ENCODE data around the gene VPS8.

The VPS8 gene

GRCh38 chr3:185051801-185052200, 239.8 kb downstream of the VPS8 start:
- ATAC-seq, result no peak
- TF ChIP-seq CSDC2 (CRISPR knock-in tag; IDR thresholded peaks at IDR 0.05), result no peak
- no peak for TF ChIP-seq GLIS3 (CRISPR knock-in tag; IDR thresholded peaks at IDR 0.05)
- TF ChIP-seq CSRNP3 (CRISPR knock-in tag; IDR thresholded peaks at IDR 0.05), result no peak
- no peak for TF ChIP-seq TCF4 (CRISPR knock-in tag; IDR thresholded peaks at IDR 0.05; ENCODE audit: borderline replicate concordance)
- TF ChIP-seq SNAI2 (CRISPR knock-in tag; IDR thresholded peaks at IDR 0.05), result no peak
- no peak for TF ChIP-seq TOX (CRISPR knock-in tag; IDR thresholded peaks at IDR 0.05; ENCODE audit: borderline replicate concordance)
- no peak for TF ChIP-seq BACH2 (CRISPR knock-in tag; IDR thresholded peaks at IDR 0.05; ENCODE audit: borderline replicate concordance)
- no peak for TF ChIP-seq ZFP30 (CRISPR knock-in tag; IDR thresholded peaks at IDR 0.05)
- TF ChIP-seq OSR1 (CRISPR knock-in tag; IDR thresholded peaks at IDR 0.05), result no peak
- TF ChIP-seq ZFP3 (CRISPR knock-in tag; IDR thresholded peaks at IDR 0.05), result no peak
- no peak for TF ChIP-seq CREB5 (CRISPR knock-in tag; IDR thresholded peaks at IDR 0.05; ENCODE audit: low read depth)
- no peak for TF ChIP-seq ARNTL (CRISPR knock-in tag; IDR thresholded peaks at IDR 0.05; ENCODE audit: borderline replicate concordance, low read depth)
- no peak for TF ChIP-seq ISL1 (CRISPR knock-in tag; IDR thresholded peaks at IDR 0.05)
- TF ChIP-seq POU6F1 (CRISPR knock-in tag; IDR thresholded peaks at IDR 0.05; ENCODE audit: borderline replicate concordance, low read depth), result no peak
- TF ChIP-seq ZNF565 (CRISPR knock-in tag; conservative IDR thresholded peaks at IDR 0.05; ENCODE audit: low read depth), result no peak
- TF ChIP-seq ZNF70 (CRISPR knock-in tag; IDR thresholded peaks at IDR 0.05), result no peak

GRCh38 chr3:185052631-185053030, 240.7 kb downstream of the VPS8 start:
- no peak for ATAC-seq
- no peak for TF ChIP-seq ZNF8 (CRISPR knock-in tag; IDR thresholded peaks at IDR 0.05)
- TF ChIP-seq ZC3H10 (CRISPR knock-in tag; IDR thresholded peaks at IDR 0.05), result no peak
- no peak for TF ChIP-seq POU6F1 (CRISPR knock-in tag; IDR thresholded peaks at IDR 0.05; ENCODE audit: borderline replicate concordance, low read depth)
- no peak for TF ChIP-seq CREB5 (CRISPR knock-in tag; IDR thresholded peaks at IDR 0.05; ENCODE audit: low read depth)
- TF ChIP-seq PPARA (CRISPR knock-in tag; IDR thresholded peaks at IDR 0.05; ENCODE audit: borderline replicate concordance), result no peak
- TF ChIP-seq CSDC2 (CRISPR knock-in tag; IDR thresholded peaks at IDR 0.05), result no peak
- TF ChIP-seq TOX (CRISPR knock-in tag; IDR thresholded peaks at IDR 0.05; ENCODE audit: borderline replicate concordance), result no peak
- TF ChIP-seq ESRRG (CRISPR knock-in tag; IDR thresholded peaks at IDR 0.05), result no peak
- TF ChIP-seq ISL1 (CRISPR knock-in tag; IDR thresholded peaks at IDR 0.05), result no peak
- TF ChIP-seq CSRNP3 (CRISPR knock-in tag; IDR thresholded peaks at IDR 0.05), result no peak
- TF ChIP-seq SNAI2 (CRISPR knock-in tag; IDR thresholded peaks at IDR 0.05), result no peak
- no peak for TF ChIP-seq TCF4 (CRISPR knock-in tag; IDR thresholded peaks at IDR 0.05; ENCODE audit: borderline replicate concordance)
- no peak for TF ChIP-seq PATZ1 (CRISPR knock-in tag; IDR thresholded peaks at IDR 0.05; ENCODE audit: borderline replicate concordance)
- TF ChIP-seq ZNF70 (CRISPR knock-in tag; IDR thresholded peaks at IDR 0.05), result no peak
- no peak for TF ChIP-seq ZNF565 (CRISPR knock-in tag; conservative IDR thresholded peaks at IDR 0.05; ENCODE audit: low read depth)
- TF ChIP-seq ZFP30 (CRISPR knock-in tag; IDR thresholded peaks at IDR 0.05), result no peak
- TF ChIP-seq ZFP3 (CRISPR knock-in tag; IDR thresholded peaks at IDR 0.05), result no peak
